Measurements from ENCODE around the gene TBC1D24.

DNA sequence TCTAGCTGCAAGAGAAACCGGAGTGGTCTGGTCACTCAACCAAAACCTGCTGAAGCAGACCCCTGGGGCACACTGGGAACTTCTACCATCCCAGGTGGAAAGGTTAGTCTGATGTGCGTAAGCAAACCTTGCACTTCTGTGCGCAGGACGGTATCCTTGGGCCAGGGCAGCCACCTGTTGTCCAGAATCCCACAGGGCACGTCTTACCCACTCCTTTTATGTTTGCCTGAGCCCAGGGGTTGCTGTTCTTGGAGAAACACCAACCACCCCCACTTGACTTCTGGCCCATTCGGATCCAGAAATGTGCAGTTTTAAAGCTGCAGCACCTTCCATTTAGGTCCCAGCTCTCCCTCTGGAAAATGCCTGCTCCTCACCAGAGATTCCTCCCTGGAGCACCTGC is 18.7 kb downstream of the TBC1D24 start:
- TF ChIP-seq, protein P1, sequence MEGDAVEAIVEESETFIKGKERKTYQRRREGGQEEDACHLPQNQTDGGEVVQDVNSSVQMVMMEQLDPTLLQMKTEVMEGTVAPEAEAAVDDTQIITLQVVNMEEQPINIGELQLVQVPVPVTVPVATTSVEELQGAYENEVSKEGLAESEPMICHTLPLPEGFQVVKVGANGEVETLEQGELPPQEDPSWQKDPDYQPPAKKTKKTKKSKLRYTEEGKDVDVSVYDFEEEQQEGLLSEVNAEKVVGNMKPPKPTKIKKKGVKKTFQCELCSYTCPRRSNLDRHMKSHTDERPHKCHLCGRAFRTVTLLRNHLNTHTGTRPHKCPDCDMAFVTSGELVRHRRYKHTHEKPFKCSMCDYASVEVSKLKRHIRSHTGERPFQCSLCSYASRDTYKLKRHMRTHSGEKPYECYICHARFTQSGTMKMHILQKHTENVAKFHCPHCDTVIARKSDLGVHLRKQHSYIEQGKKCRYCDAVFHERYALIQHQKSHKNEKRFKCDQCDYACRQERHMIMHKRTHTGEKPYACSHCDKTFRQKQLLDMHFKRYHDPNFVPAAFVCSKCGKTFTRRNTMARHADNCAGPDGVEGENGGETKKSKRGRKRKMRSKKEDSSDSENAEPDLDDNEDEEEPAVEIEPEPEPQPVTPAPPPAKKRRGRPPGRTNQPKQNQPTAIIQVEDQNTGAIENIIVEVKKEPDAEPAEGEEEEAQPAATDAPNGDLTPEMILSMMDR (IDR thresholded peaks at IDR 0.05; ENCODE audit: low read depth, low read length): no peak
- no peak for TF ChIP-seq POLR2A (IDR thresholded peaks at IDR 0.05; ENCODE audit: extremely low read depth, insufficient read length)
